Esophagus (tissue), 2 donors: ENCODE measurements around the gene ZNF618. TPM values are rescaled to one million over a fixed set of nuclear protein-coding genes. Genes with fewer than 3 reads are reported as not detected.

Source experiments
- H3K27ac ChIP-seq, 2 donors: one replicate each; pipeline ENCODE4 v1.5.1; 2013; ENCODE audit warnings: low read depth in 2 of 2, mild to moderate bottlenecking in 2 of 2, inconsistent platforms in 1 of 2, low read length in 1 of 2, moderate library complexity in 1 of 2
- H3K27me3 ChIP-seq, 2 donors: one replicate each; pipeline ENCODE4 v1.6.1; 2013; ENCODE audit warnings: low read length in 2 of 2, control low read depth in 1 of 2, mild to moderate bottlenecking in 1 of 2; ENCODE audit not compliant: insufficient read depth in 2 of 2, control insufficient read depth in 1 of 2
- H3K36me3 ChIP-seq, 2 donors: one replicate each; pipeline ENCODE4 v1.6.1; 2013; ENCODE audit warnings: low read length in 1 of 2; ENCODE audit not compliant: control insufficient read depth in 2 of 2, insufficient read depth in 2 of 2
- H3K4me1 ChIP-seq, 2 donors: one replicate each; pipeline ENCODE4 v1.6.1; 2013; ENCODE audit warnings: low read length in 1 of 2; ENCODE audit not compliant: control insufficient read depth in 2 of 2, insufficient read depth in 2 of 2
- H3K4me3 ChIP-seq, 2 donors: one replicate each; pipeline ENCODE4 v1.5.1; 2013; ENCODE audit warnings: low read length in 2 of 2, mild to moderate bottlenecking in 2 of 2, low read depth in 1 of 2, moderate library complexity in 1 of 2
- H3K9me3 ChIP-seq, 2 donors: one replicate each; pipeline ENCODE4 v1.6.1; 2013; ENCODE audit warnings: mild to moderate bottlenecking in 2 of 2, low read depth in 1 of 2, low read length in 1 of 2, moderate library complexity in 1 of 2; ENCODE audit not compliant: control insufficient read depth in 2 of 2, insufficient read depth in 1 of 2
- WGBS, 2 donors: extraction: QIAGEN DNeasy Blood & Tissue Kit; methylation state at CpG; one replicate each; pipeline ENCODE4 v1.1.7; 2013; 5-methylcytosine and 5-hydroxymethylcytosine counted together
- polyA plus RNA-seq, 2 donors: library from polyadenylated mRNA; stranded (reverse); fragments of 200-250 nt; gene quantifications; one replicate each; pipeline ENCODE4 v1.2.3, GENCODE V29; 2013
- donor health status: healthy with polysubstance abuse.
- donor health status: Bipolar disorder and iron deficiency.

ZNF618 gene
- polyA plus RNA-seq, 2 donors = 0.56 to 1.0 TPM

GRCh38 chr9:114055061-114055460 lies 179.0 kb downstream of the ZNF618 start:
- Histone ChIP-seq H3K4me1 (peaks cover 2 to 4% of the 10 kb centered on the region in 2 donors), H3K4me3 (no peak overlapping the region), H3K36me3 (peaks cover 0 to 2% of the 10 kb centered on the region in 2 donors), H3K9me3 (no peaks in the 10 kb centered on the region), H3K27me3 (no peaks in the 10 kb centered on the region), H3K27ac (no peak overlapping the region)
- WGBS, 2 donors = 94 to 96% methylated on average over 18 of the region's 18 CpGs

- H3K27ac ChIP-seq = no peak overlapping the region
- H3K36me3 ChIP-seq = no peaks in the 10 kb centered on the region
- no peaks in the 10 kb centered on the region for H3K27me3 ChIP-seq
- peaks cover 2 to 4% of the 10 kb centered on the region in 2 donors for H3K4me1 ChIP-seq
- 91 to 92% methylated on average over 7 of the region's 7 CpGs for WGBS, 2 donors
- no peaks in the 10 kb centered on the region for H3K9me3 ChIP-seq
- H3K4me3 ChIP-seq = no peak overlapping the region
These were observed 179.8 kb downstream of the ZNF618 start for GRCh38 chr9:114055894-114056293.

GRCh38 chr9:114056527-114056926 lies 180.4 kb downstream of the ZNF618 start:
- no peak overlapping the region for H3K4me3 ChIP-seq
- no peaks in the 10 kb centered on the region for H3K27me3 ChIP-seq
- H3K4me1 ChIP-seq = peaks cover 2 to 4% of the 10 kb centered on the region in 2 donors
- 89 to 90% methylated on average over 5 of the region's 5 CpGs for WGBS, 2 donors
- no peak overlapping the region for H3K27ac ChIP-seq
- H3K9me3 ChIP-seq = no peaks in the 10 kb centered on the region
- H3K36me3 ChIP-seq = no peaks in the 10 kb centered on the region

- Histone ChIP-seq H3K4me1 (peaks cover 2 to 4% of the 10 kb centered on the region in 2 donors), H3K4me3 (no peak overlapping the region), H3K9me3 (no peaks in the 10 kb centered on the region), H3K27ac (no peak overlapping the region), H3K36me3 (no peaks in the 10 kb centered on the region), H3K27me3 (no peaks in the 10 kb centered on the region)
- WGBS, 2 donors = 72 to 79% methylated on average over 7 of the region's 7 CpGs
These were observed 181.2 kb downstream of the ZNF618 start for GRCh38 chr9:114057161-114057885.

- Histone ChIP-seq H3K27ac (no peak overlapping the region), H3K4me3 (no peak overlapping the region), H3K27me3 (no peaks in the 10 kb centered on the region), H3K36me3 (no peaks in the 10 kb centered on the region), H3K9me3 (no peaks in the 10 kb centered on the region), H3K4me1 (peaks cover 2 to 4% of the 10 kb centered on the region in 2 donors)
- 77 to 78% methylated on average over 4 of the region's 4 CpGs for WGBS, 2 donors
These were observed 182.6 kb downstream of the ZNF618 start for GRCh38 chr9:114058688-114059046.

- Histone ChIP-seq H3K4me3 (no peak overlapping the region), H3K9me3 (no peaks in the 10 kb centered on the region), H3K36me3 (no peaks in the 10 kb centered on the region), H3K4me1 (peaks cover 2 to 4% of the 10 kb centered on the region in 2 donors), H3K27me3 (no peaks in the 10 kb centered on the region), H3K27ac (no peak overlapping the region)
- WGBS, 2 donors = 69 to 79% methylated on average over 8 of the region's 8 CpGs
These were observed 183.1 kb downstream of the ZNF618 start for GRCh38 chr9:114059047-114059803.

GRCh38 chr9:114060070-114060469 lies 184.0 kb downstream of the ZNF618 start:
- WGBS, 2 donors = 86 to 90% methylated on average over 8 of the region's 8 CpGs
- no peaks in the 10 kb centered on the region for H3K9me3 ChIP-seq
- H3K4me3 ChIP-seq = no peak overlapping the region
- no peak overlapping the region for H3K27ac ChIP-seq
- no peaks in the 10 kb centered on the region for H3K27me3 ChIP-seq
- H3K36me3 ChIP-seq = no peaks in the 10 kb centered on the region
- H3K4me1 ChIP-seq = peaks cover 2 to 4% of the 10 kb centered on the region in 2 donors

GRCh38 chr9:114060711-114061110 lies 184.6 kb downstream of the ZNF618 start:
- Histone ChIP-seq H3K27me3 (no peaks in the 10 kb centered on the region), H3K4me1 (peaks cover 2 to 4% of the 10 kb centered on the region in 2 donors), H3K36me3 (no peaks in the 10 kb centered on the region), H3K9me3 (no peaks in the 10 kb centered on the region), H3K27ac (no peak overlapping the region), H3K4me3 (no peak overlapping the region)
- WGBS, 2 donors = 77 to 82% methylated on average over 8 to 9 of the region's 9 CpGs

GRCh38 chr9:114061292-114061691 lies 185.2 kb downstream of the ZNF618 start:
- no peaks in the 10 kb centered on the region for H3K36me3 ChIP-seq
- H3K27ac ChIP-seq = no peak overlapping the region
- WGBS, 2 donors = 95 to 97% methylated on average over 12 of the region's 12 CpGs
- peaks cover 2 to 4% of the 10 kb centered on the region in 2 donors for H3K4me1 ChIP-seq
- no peak overlapping the region for H3K4me3 ChIP-seq
- H3K27me3 ChIP-seq = no peaks in the 10 kb centered on the region
- no peaks in the 10 kb centered on the region for H3K9me3 ChIP-seq
